ENCODE measurements around the gene MARF1. TPM values are rescaled to one million over a fixed set of nuclear protein-coding genes. Genes with fewer than 3 reads are reported as not detected.
A peak's percentile ranks its signal among the peaks of the same experiment; 100 is the strongest.

The MARF1 gene
- total RNA-seq, 4 donors from 2014 or later = 50.7 to 55.5 (median 53.1) TPM

DNA sequence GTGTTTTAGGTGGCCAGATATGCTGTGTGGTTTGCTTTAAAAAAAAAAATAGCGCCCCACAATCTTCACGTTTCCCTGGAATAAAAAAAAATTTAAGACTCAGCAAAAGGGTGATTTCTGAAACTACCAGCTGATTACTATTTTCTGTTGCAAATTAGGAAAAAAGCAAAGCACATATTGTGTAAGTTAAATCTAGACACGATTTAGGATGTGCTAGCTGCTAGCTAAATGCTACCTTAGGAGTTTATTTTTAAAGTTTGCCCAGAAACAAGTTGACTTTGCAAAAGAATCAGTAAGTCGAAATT is 944 bp upstream of the MARF1 start:
- no peak for DNase-seq
- Histone ChIP-seq H3K4me3 (replicated peaks in 1 of 3) (peak overlapping the region in 2 of 3 donors; percentile 66), H3K27me3 (no peaks in the 10 kb centered on the region), H3K9me3 (no peaks in the 10 kb centered on the region), H3K27ac (peak overlapping the region in 2 of 3 donors; percentile 97 to 99), H3K36me3 (peaks cover under 1 to 1% of the 10 kb centered on the region in 2 donors), H3K4me1 (peaks cover 10 to 15% of the 10 kb centered on the region in 2 donors)
- no peak for TF ChIP-seq POLR2A (IDR thresholded peaks at IDR 0.05)
- TF ChIP-seq, protein P1, sequence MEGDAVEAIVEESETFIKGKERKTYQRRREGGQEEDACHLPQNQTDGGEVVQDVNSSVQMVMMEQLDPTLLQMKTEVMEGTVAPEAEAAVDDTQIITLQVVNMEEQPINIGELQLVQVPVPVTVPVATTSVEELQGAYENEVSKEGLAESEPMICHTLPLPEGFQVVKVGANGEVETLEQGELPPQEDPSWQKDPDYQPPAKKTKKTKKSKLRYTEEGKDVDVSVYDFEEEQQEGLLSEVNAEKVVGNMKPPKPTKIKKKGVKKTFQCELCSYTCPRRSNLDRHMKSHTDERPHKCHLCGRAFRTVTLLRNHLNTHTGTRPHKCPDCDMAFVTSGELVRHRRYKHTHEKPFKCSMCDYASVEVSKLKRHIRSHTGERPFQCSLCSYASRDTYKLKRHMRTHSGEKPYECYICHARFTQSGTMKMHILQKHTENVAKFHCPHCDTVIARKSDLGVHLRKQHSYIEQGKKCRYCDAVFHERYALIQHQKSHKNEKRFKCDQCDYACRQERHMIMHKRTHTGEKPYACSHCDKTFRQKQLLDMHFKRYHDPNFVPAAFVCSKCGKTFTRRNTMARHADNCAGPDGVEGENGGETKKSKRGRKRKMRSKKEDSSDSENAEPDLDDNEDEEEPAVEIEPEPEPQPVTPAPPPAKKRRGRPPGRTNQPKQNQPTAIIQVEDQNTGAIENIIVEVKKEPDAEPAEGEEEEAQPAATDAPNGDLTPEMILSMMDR (IDR thresholded peaks at IDR 0.05) = peak in 1 of 6 experiments; percentile 9
- intact Hi-C loops (cut with DNase I) = no loop called here
- 22 to 24% methylated on average over 4 of the region's 4 CpGs for WGBS, 2 donors

DNA sequence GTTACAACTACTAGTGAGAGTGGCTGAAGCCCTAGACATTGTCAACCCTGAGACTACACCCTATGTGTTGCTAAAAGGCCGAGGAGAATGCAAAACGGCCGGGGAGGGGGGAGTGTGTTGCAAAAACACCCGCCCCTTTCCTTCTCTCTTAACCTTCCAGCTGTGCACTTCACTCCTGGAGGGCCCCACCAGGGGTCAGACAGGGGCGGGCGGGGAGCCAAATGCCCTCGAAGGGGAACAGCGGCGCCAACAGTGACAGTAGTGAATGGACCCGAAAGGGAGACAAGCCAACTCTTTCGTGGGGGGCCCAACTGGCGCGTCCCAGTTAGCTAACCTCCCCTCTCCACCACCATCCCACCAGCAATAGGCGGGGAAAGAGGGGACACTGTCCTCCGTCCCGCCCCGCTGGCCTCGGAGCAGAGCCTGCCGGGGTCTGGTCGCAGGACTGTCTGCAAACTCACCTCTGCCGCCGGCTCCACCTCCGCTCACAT is 352 bp downstream of the MARF1 start:
- Histone ChIP-seq H3K36me3 (peaks cover 12 to 13% of the 10 kb centered on the region in 2 donors), H3K4me3 (replicated peaks in 1 of 3) (peak overlapping the region; percentile 51 to 88 (median 66)), H3K4me1 (peaks cover 10 to 15% of the 10 kb centered on the region in 2 donors), H3K27me3 (no peaks in the 10 kb centered on the region), H3K9me3 (no peaks in the 10 kb centered on the region), H3K27ac (peak overlapping the region; percentile 86 to 99 (median 97))
- DNase-seq = peak; percentile 63 to 71
- 0% methylated on average over 5 to 23 of the region's 23 CpGs for WGBS, 2 donors
- intact Hi-C loops (cut with DNase I) = no loop called here
- TF ChIP-seq, protein P1 (IDR thresholded peaks at IDR 0.05) = peak in 2 of 6 experiments; percentile 22 to 24
- TF ChIP-seq POLR2A (IDR thresholded peaks at IDR 0.05) = no peak

DNA sequence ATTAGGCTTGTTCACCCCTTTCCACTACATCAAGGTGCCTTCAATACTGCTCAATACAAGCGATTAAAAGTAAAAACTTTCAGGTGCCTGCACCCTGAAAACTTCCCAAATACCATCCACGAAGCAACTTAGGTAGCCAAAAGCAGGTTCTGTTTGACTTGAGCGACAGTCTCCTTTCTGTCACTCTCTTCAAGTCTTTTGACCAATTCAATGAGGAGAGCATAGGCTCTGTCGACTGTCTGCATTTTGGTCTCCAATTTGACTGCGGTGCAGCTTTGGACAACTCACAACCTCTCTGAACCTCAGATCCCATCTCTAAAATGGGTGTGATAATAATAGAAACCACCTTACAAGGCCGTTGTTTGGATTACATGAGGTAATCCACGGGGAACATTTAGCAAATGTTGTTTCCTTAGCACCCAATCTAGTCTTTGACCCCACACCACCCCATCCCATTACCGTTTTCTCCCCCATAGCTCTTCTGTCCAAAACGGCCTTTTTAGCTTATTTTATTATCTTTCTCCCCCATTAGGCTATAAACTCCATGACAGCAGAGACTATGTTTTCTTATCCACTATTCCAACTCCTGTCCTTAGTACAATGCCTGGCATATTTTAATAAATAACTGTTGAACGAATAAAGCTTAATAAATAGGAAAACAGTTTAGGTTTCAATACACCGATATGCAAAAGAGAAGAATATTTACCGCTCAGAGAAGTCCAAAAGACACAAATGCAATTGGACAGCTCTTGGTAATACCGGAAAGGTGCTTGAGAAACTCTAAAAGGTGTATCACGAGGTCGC is 999 bp downstream of the MARF1 start:
- WGBS, 2 donors = 21% methylated on average over 15 of the region's 15 CpGs
- Histone ChIP-seq H3K27me3 (no peaks in the 10 kb centered on the region), H3K9me3 (no peaks in the 10 kb centered on the region), H3K36me3 (peaks cover 16 to 20% of the 10 kb centered on the region in 2 donors), H3K4me3 (replicated peaks in 1 of 3) (peak overlapping the region; percentile 51 to 88 (median 66)), H3K27ac (peak overlapping the region; percentile 86 to 99 (median 97)), H3K4me1 (peaks cover 10 to 15% of the 10 kb centered on the region in 2 donors)
- intact Hi-C loops (cut with DNase I) = no loop called here
- no peak for DNase-seq
- TF ChIP-seq, protein P1 (IDR thresholded peaks at IDR 0.05) = no peak
- TF ChIP-seq POLR2A (IDR thresholded peaks at IDR 0.05) = no peak

DNA sequence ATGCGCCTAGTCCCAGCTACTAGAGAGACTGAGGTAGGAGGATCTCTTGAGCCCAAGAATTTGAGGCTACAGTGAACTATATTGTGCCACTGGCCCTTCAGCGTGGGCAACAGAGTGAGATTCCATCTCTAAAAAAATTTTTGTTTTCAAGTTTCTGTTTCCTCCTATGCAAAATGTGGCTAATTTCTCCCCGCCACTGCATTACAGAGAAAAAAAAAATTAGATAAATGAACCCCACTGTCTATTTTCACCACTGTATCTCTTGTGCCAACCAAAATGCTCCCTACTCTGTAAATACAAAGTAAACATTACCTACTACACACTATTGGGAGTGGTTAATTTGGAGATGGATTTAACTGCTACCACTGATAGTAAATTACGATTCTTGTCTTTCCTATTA is 2.0 kb downstream of the MARF1 start:
- Histone ChIP-seq H3K4me1 (peaks cover 10 to 15% of the 10 kb centered on the region in 2 donors), H3K4me3 (replicated peaks in 1 of 3) (no peak overlapping the region), H3K27me3 (no peaks in the 10 kb centered on the region), H3K36me3 (peaks cover 24 to 26% of the 10 kb centered on the region in 2 donors), H3K9me3 (no peaks in the 10 kb centered on the region), H3K27ac (no peak overlapping the region)
- WGBS, 2 donors = 90 to 93% methylated on average over 4 of the region's 4 CpGs
- no peak for DNase-seq
- TF ChIP-seq, protein P1 (IDR thresholded peaks at IDR 0.05) = no peak
- no peak for TF ChIP-seq POLR2A (IDR thresholded peaks at IDR 0.05)
- intact Hi-C loops (cut with DNase I) = no loop called here

DNA sequence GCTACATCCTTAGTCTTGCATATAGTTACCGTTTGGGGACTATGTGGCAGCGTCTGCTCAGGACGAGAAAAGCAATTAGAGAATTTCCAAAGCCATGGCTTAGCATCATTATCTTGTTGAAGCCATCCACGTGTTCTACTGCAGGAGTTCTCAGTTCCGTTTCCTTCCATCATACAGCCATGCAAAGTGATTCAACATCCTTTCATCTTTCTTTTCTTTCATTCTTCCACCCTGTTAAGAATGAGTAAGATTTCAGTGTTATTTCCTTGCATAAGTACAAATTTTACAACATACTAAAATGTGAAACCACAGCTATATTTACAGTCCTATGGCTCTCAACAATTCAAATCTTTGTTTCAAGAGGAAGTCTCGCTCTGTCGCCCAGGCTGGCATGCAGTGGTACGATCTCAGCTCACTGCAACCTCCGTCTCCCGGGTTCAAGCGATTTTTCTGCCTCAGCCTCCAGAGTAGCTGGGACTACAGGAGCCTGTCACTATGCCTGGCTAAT is 3.8 kb downstream of the MARF1 start:
- WGBS, 2 donors = 75 to 81% methylated on average over 11 of the region's 11 CpGs
- Histone ChIP-seq H3K27me3 (no peaks in the 10 kb centered on the region), H3K9me3 (no peaks in the 10 kb centered on the region), H3K27ac (no peak overlapping the region), H3K4me3 (replicated peaks in 1 of 3) (no peak overlapping the region), H3K4me1 (peaks cover 10 to 15% of the 10 kb centered on the region in 2 donors), H3K36me3 (peaks cover 42% of the 10 kb centered on the region in 2 donors)
- TF ChIP-seq, protein P1 (IDR thresholded peaks at IDR 0.05) = no peak
- TF ChIP-seq POLR2A (IDR thresholded peaks at IDR 0.05) = no peak
- intact Hi-C loops (cut with DNase I) = no loop called here
- no peak for DNase-seq

All from thyroid gland (tissue), 4 donors.